HL-60 (cell line): ENCODE results near the gene PXMP4.

Experiments used
- DNase-seq, 2 experiments: peaks; one replicate each; pipeline ENCODE4 v3.0.0-alpha.2; 2010 to 2020; ENCODE audit warnings: low read depth in 1 of 2, low spot score in 1 of 2
- H3K27ac ChIP-seq: fragments of 250-450 bp; sonication (Bioruptor Pico); replicated peaks from 2 replicates; pipeline ENCODE4 v1.5.1; 2020; ENCODE audit warnings: mild to moderate bottlenecking, moderate library complexity
- H3K27me3 ChIP-seq: fragments of 250-450 bp; sonication (Bioruptor Pico); 2 replicates; pipeline ENCODE4 v1.5.1; 2021; ENCODE audit warnings: mild to moderate bottlenecking, moderate library complexity; ENCODE audit not compliant: insufficient read depth, poor library complexity, severe bottlenecking
- H3K4me3 ChIP-seq: replicated peaks from 2 replicates; pipeline ENCODE4 v1.5.1; 2011; ENCODE audit warnings: mild to moderate bottlenecking, control low read depth, low read length; ENCODE audit not compliant: insufficient read depth
- CTCF ChIP-seq: IDR thresholded peaks from one replicate; pipeline ENCODE4 v1.5.1; 2011; ENCODE audit warnings: low read length, control low read depth, inconsistent platforms; ENCODE audit not compliant: insufficient read depth
- GABPA ChIP-seq: IDR thresholded peaks from 2 replicates; pipeline ENCODE4 v1.6.1; 2012; ENCODE audit warnings: low read depth
- POLR2AphosphoS5 ChIP-seq: IDR thresholded peaks from 2 replicates; pipeline ENCODE4 v1.6.1; 2012; ENCODE audit warnings: low read depth
- REST ChIP-seq: IDR thresholded peaks from 2 replicates; pipeline ENCODE4 v1.6.1; 2012; ENCODE audit warnings: low read depth; ENCODE audit not compliant: insufficient replicate concordance
- SPI1 ChIP-seq: IDR thresholded peaks from 2 replicates; pipeline ENCODE4 v1.6.1; 2012; ENCODE audit warnings: low read depth, mild to moderate bottlenecking, borderline replicate concordance

Gene PXMP4

GRCh38 chr20:33710681-33711445 is 9.2 kb downstream of the PXMP4 start:
- Histone ChIP-seq H3K27ac (no peak overlapping the region), H3K4me3 (no peak overlapping the region), H3K27me3 (no peaks in the 10 kb centered on the region)
- DNase-seq: no peak
- TF ChIP-seq SPI1: no peak
- TF ChIP-seq CTCF: no peak
- TF ChIP-seq GABPA: no peak
- no peak for TF ChIP-seq REST
- no peak for TF ChIP-seq POLR2AphosphoS5

- no peak for DNase-seq
- Histone ChIP-seq H3K27ac (no peak overlapping the region), H3K4me3 (no peak overlapping the region), H3K27me3 (no peaks in the 10 kb centered on the region)
- TF ChIP-seq POLR2AphosphoS5 (no peak), REST (no peak), GABPA (no peak), SPI1 (no peak), CTCF (no peak)
Observed at GRCh38 chr20:33709905-33710541, 10.1 kb downstream of the PXMP4 start.

- no peak for DNase-seq
- Histone ChIP-seq H3K27me3 (no peaks in the 10 kb centered on the region), H3K4me3 (no peak overlapping the region), H3K27ac (no peak overlapping the region)
- TF ChIP-seq CTCF (no peak), SPI1 (no peak), GABPA (no peak)
Observed at GRCh38 chr20:33709398-33709797, 10.7 kb downstream of the PXMP4 start.
